WERI-Rb-1 (cell line): Measurements from ENCODE around the gene SETD6.
A peak's percentile ranks its signal among the peaks of the same experiment; 100 is the strongest.

ENCODE experiments used
- DNase-seq: peaks from one replicate; pipeline ENCODE4 v3.0.0-alpha.2; 2020
- H3K27ac ChIP-seq: fragments of 250-450 bp; sonication (Bioruptor Pico); 2 replicates; pipeline ENCODE4 v1.5.1; 2020; ENCODE audit warnings: mild to moderate bottlenecking, moderate library complexity
- H3K27me3 ChIP-seq: fragments of 250-450 bp; sonication (Bioruptor Pico); 2 replicates; pipeline ENCODE4 v1.5.1; 2021; ENCODE audit warnings: mild to moderate bottlenecking, low read depth, moderate library complexity; ENCODE audit not compliant: insufficient read depth, severe bottlenecking
- H3K36me3 ChIP-seq: fragments of 250-450 bp; sonication (Bioruptor Pico); 2 replicates; pipeline ENCODE4 v1.5.1; 2020; ENCODE audit warnings: mild to moderate bottlenecking, moderate library complexity
- H3K4me3 ChIP-seq: 2 replicates; pipeline ENCODE4 v1.5.1; 2011; ENCODE audit warnings: low read depth, mild to moderate bottlenecking, control low read depth, low read length
- H3K9me3 ChIP-seq: fragments of 250-450 bp; sonication (Bioruptor Pico); 2 replicates; pipeline ENCODE4 v1.5.1; 2021; ENCODE audit warnings: mild to moderate bottlenecking, moderate library complexity; ENCODE audit not compliant: severe bottlenecking
- CTCF ChIP-seq: IDR thresholded peaks from 2 replicates; pipeline ENCODE4 v1.5.1; 2011; ENCODE audit warnings: low read depth, mild to moderate bottlenecking, control low read depth, inconsistent platforms, low read length

Gene SETD6

GRCh38 chr16:58503166-58503862 is 12.0 kb upstream of the SETD6 start:
- no peaks in the 10 kb centered on the region for H3K9me3 ChIP-seq
- H3K27ac ChIP-seq = no peak overlapping the region
- DNase-seq = no peak
- no peak for TF ChIP-seq CTCF
- H3K36me3 ChIP-seq = no peaks in the 10 kb centered on the region
- H3K4me3 ChIP-seq = no peak overlapping the region
- no peaks in the 10 kb centered on the region for H3K27me3 ChIP-seq

- Histone ChIP-seq H3K4me3 (no peak overlapping the region), H3K27me3 (no peaks in the 10 kb centered on the region), H3K36me3 (no peaks in the 10 kb centered on the region), H3K27ac (no peak overlapping the region), H3K9me3 (no peaks in the 10 kb centered on the region)
- no peak for DNase-seq
- TF ChIP-seq CTCF = no peak
These were observed 11.2 kb upstream of the SETD6 start for GRCh38 chr16:58503863-58504688.

- DNase-seq = no peak
- Histone ChIP-seq H3K9me3 (no peaks in the 10 kb centered on the region), H3K36me3 (no peaks in the 10 kb centered on the region), H3K27me3 (no peaks in the 10 kb centered on the region), H3K4me3 (no peak overlapping the region), H3K27ac (no peak overlapping the region)
- peak; percentile 34 for TF ChIP-seq CTCF
These were observed 8.8 kb upstream of the SETD6 start for GRCh38 chr16:58506241-58507194.

- no peak for DNase-seq
- H3K36me3 ChIP-seq = no peaks in the 10 kb centered on the region
- H3K4me3 ChIP-seq = no peak overlapping the region
- H3K27ac ChIP-seq = no peak overlapping the region
- TF ChIP-seq CTCF = no peak
- no peaks in the 10 kb centered on the region for H3K27me3 ChIP-seq
- no peaks in the 10 kb centered on the region for H3K9me3 ChIP-seq
These were observed 7.9 kb upstream of the SETD6 start for GRCh38 chr16:58507195-58507962.

GRCh38 chr16:58507963-58508670 is 7.2 kb upstream of the SETD6 start:
- Histone ChIP-seq H3K9me3 (no peaks in the 10 kb centered on the region), H3K27me3 (no peaks in the 10 kb centered on the region), H3K4me3 (no peak overlapping the region), H3K27ac (no peak overlapping the region), H3K36me3 (no peaks in the 10 kb centered on the region)
- no peak for DNase-seq
- TF ChIP-seq CTCF = no peak
